K562 (cell line): ENCODE results near the gene HMGN2. TPM values are rescaled to one million over a fixed set of nuclear protein-coding genes. Genes with fewer than 3 reads are reported as not detected.

ENCODE experiments used
- AFF4 ChIP-seq: sonication (generic); formaldehyde crosslinking; IDR thresholded peaks from 2 replicates; pipeline ENCODE4 v1.8.0; 2023; ENCODE audit warnings: mild to moderate bottlenecking, missing genetic modification reagents
- BHLHE40 ChIP-seq: IDR thresholded peaks from 2 replicates; pipeline ENCODE4 v1.6.1; 2011; ENCODE audit warnings: low read length, improper control_type of control experiment
- EGR1 ChIP-seq: fragments of 450-650 bp; conservative IDR thresholded peaks from 2 replicates; pipeline ENCODE4 v1.6.1; 2017; ENCODE audit warnings: mild to moderate bottlenecking
- HLTF ChIP-seq: fragments of 450-650 bp; IDR thresholded peaks from 2 replicates; pipeline ENCODE4 v1.6.1; 2016
- KLF10 ChIP-seq: fragments of 250-450 bp; sonication (Bioruptor Pico); IDR thresholded peaks from 2 replicates; pipeline ENCODE4 v1.6.1; 2021; ENCODE audit warnings: matching md5 sums
- L3MBTL2 ChIP-seq: fragments of 450-650 bp; IDR thresholded peaks from 2 replicates; pipeline ENCODE4 v1.6.1; 2016; ENCODE audit warnings: mild to moderate bottlenecking, moderate library complexity
- MLLT1 ChIP-seq, 2 experiments: fragments of 450-650 bp; IDR thresholded peaks; 2 replicates each; pipeline ENCODE4 v1.6.1; 2016
- NEUROD1 ChIP-seq: fragments of 150-350 bp; IDR thresholded peaks from 2 replicates; pipeline ENCODE4 v1.6.1; 2014; ENCODE audit warnings: borderline replicate concordance, low read length, low read depth; ENCODE audit not compliant: partially characterized antibody
- PBX2 ChIP-seq, 2 experiments: IDR thresholded peaks in 1 of 2; conservative IDR thresholded peaks in 1 of 2; 2 replicates each; pipeline ENCODE4 v1.6.1; 2016; ENCODE audit warnings: low read depth in 2 of 2, mild to moderate bottlenecking in 1 of 2, missing compliant biosample characterization in 1 of 2, missing genetic modification characterization in 1 of 2, moderate library complexity in 1 of 2
- PPARD ChIP-seq: fragments of 250-450 bp; sonication (Bioruptor Pico); IDR thresholded peaks from 2 replicates; pipeline ENCODE4 v1.8.0; 2022; ENCODE audit warnings: inconsistent platforms, mild to moderate bottlenecking, moderate library complexity
- RCOR1 ChIP-seq, 2 experiments: IDR thresholded peaks; 2 replicates each; pipeline ENCODE4 v1.6.1; 2012; ENCODE audit warnings: low read depth in 2 of 2, low read length in 2 of 2, borderline replicate concordance in 1 of 2, improper control_type of control experiment in 1 of 2
- STAT5A ChIP-seq: IDR thresholded peaks from 2 replicates; pipeline ENCODE4 v1.6.1; 2012; ENCODE audit warnings: low read length, inconsistent platforms, borderline replicate concordance
- STAT6 ChIP-seq: sonication (generic); formaldehyde crosslinking; IDR thresholded peaks from 2 replicates; pipeline ENCODE4 v1.8.1; 2023; ENCODE audit warnings: mild to moderate bottlenecking, missing genetic modification reagents
- U2AF1 ChIP-seq: fragments of 200-400 bp; formaldehyde crosslinking; optimal IDR thresholded peaks from 2 replicates; pipeline ENCODE3; 2017; ENCODE audit warnings: mild to moderate bottlenecking, low read depth, low read length, moderate library complexity
- YBX1 ChIP-seq: fragments of 450-650 bp; IDR thresholded peaks from 2 replicates; pipeline ENCODE4 v1.7.1; 2016; ENCODE audit warnings: mild to moderate bottlenecking
- ZNF699 ChIP-seq: fragments of 250-450 bp; sonication (Bioruptor Pico); IDR thresholded peaks from 2 replicates; pipeline ENCODE4 v1.8.0; 2021; ENCODE audit warnings: mild to moderate bottlenecking, moderate library complexity; ENCODE audit not compliant: insufficient replicate concordance
- ZNF717 ChIP-seq: fragments of 250-450 bp; sonication (Bioruptor Pico); IDR thresholded peaks from 2 replicates; pipeline ENCODE4 v1.5.0; 2021
- polyA plus RNA-seq, 8 experiments: library from polyadenylated mRNA; depleted of rRNA in 4 of 8; stranded (reverse) in 5 of 8; unstranded in 3 of 8; fragments of >200 nt; fragmentation: Nextera tagmentation in 2 of 8; fragmentation: Illumina TruSeq in 1 of 8; extraction: Ambion mirVana in 2 of 8; extraction: Trizol in 1 of 8; gene quantifications; 2 replicates each; pipeline versions ENCODE4 v1.2.1 to v1.2.3, GENCODE V29; 2011 to 2014; ENCODE audit warnings: inconsistent platforms in 1 of 8, missing spikeins in 1 of 8
- total RNA-seq, 7 experiments: library from RNA; depleted of rRNA in 6 of 7; stranded (reverse); fragments of >200 nt in 6 of 7; fragmentation: Illumina TruSeq in 2 of 7; extraction: Trizol in 2 of 7; gene quantifications; 2 replicates each; pipeline versions ENCODE4 v1.2.1 to v1.2.3, GENCODE V29; 2011 to 2021; ENCODE audit warnings: low replicate concordance in 1 of 7

Gene HMGN2
- total and polyA plus RNA-seq, 9 of the 15 experiments (the other 6 are each of a cell fraction or from before 2014, with no cell fraction given), result 370 to 1,354 (median 965) TPM

- TF ChIP-seq EGR1 (no peak), YBX1 (no peak), STAT5A (no peak), MLLT1 (IDR thresholded peaks at IDR 0.05) (no peak), KLF10 (CRISPR knock-in tag) (peak; percentile 18; the same call in 1 of the 2 replicates), PBX2 (CRISPR knock-in tag; IDR thresholded peaks at IDR 0.05; ENCODE audit: low read depth) (no peak), PBX2 (tag; conservative IDR thresholded peaks at IDR 0.05; ENCODE audit: low read depth) (no peak), ZNF717 (CRISPR knock-in tag) (no peak), U2AF1 (no peak), NEUROD1 (no peak), PPARD (CRISPR knock-in tag) (no peak), AFF4 (CRISPR knock-in tag) (0 out of 2 replicates have a peak, but pooled peaks have one; percentile 85), RCOR1 (IDR thresholded peaks at IDR 0.05; ENCODE audit: borderline replicate concordance in 1 of 2, low read depth in 2 of 2, low read length in 2 of 2) (no peak), STAT6 (CRISPR knock-in tag) (peak; percentile 80), BHLHE40 (no peak), ZNF699 (CRISPR knock-in tag) (no peak), HLTF (0 out of 2 replicates have a peak, but pooled peaks have one; percentile 22), L3MBTL2 (peak; percentile 44)
Observed at GRCh38 chr1:26471498-26472319, 531 bp upstream of the HMGN2 start (continued).
